ENCODE measurements around the gene SPSB4. TPM values are rescaled to one million over a fixed set of nuclear protein-coding genes. Genes with fewer than 3 reads are reported as not detected.
"Not testable (repeated sequence)": the region's sequence is repeated elsewhere in the genome, so short reads cannot be mapped to it uniquely, and the experiment has no call there.

SPSB4 gene
- total RNA-seq = 5.3 TPM
- long read RNA-seq, transcript SPSB4-201 (3 exons, 2,908 nt) = major isoform, 14 of 23 reads
- long read RNA-seq, partial matches to known transcripts = 8 of 23 reads
- long read RNA-seq, other reads (novel, unspliced or antisense) = 0 of 23 reads

- DNase-seq (peak; percentile 89), ATAC-seq (peak; percentile 91)
- intact Hi-C loops (cut with micrococcal nuclease) = loop anchor here (10.0 kb wide), 1 partner anchor 54 kb away; no protein-coding TSS in a partner anchor
Measured at GRCh38 chr3:141050576-141051442, at the start of gene SPSB4. TSS of gene SPSB4 (plus strand) at chr3:141051347. CDS start at chr3:141066105, 14,758 bp downstream.

DNA sequence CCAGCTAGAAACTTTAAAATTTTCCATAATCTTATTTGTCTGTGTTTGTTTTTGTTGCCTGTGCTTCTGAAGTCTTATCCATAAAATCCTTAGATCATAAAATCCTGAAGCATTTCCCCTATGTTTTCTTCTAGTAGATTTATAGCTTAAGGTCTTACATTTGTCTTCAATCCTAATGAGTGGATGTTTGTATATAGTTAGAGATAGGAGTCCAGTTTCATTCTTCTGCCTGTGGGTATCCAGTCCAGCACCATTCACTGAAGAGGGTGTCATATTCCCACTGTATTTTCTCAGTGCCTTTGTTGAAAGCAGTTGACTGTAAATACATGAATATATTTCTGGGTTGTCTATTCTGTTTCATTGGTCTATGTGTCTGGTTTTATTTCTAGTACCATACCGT is 44.8 kb upstream of the SPSB4 start:
- ATAC-seq = no peak
- intact Hi-C loops (cut with micrococcal nuclease) = no loop called here

GRCh38 chr3:141009496-141009895 is 41.7 kb upstream of the SPSB4 start:
- no peak for DNase-seq
- intact Hi-C loops (cut with micrococcal nuclease) = no loop called here
- ATAC-seq = no peak

More for the DNA sequence above, 44.8 kb upstream of the SPSB4 start:
- no peak for DNase-seq

GRCh38 chr3:141011232-141011996 is 39.7 kb upstream of the SPSB4 start:
- intact Hi-C loops (cut with micrococcal nuclease) = loop anchor here (10.0 kb wide), 1 partner anchor 93 kb away; no protein-coding TSS in a partner anchor
- ATAC-seq = peak; percentile 77

DNA sequence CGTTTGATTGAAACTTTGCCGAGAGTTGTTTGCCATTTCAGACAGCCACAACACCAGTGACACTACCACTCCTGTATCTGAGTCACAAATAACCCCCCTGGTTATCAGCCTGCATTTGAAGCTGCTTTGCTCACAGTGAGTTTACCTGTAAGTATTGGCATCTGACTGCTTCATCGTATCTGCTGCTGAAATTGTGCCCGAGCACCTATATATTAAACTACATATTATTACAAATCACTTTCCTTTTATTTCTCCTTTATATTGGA is 39.2 kb upstream of the SPSB4 start:
- DNase-seq = no peak
- intact Hi-C loops (cut with micrococcal nuclease) = loop anchor here (10.0 kb wide), 1 partner anchor 93 kb away; no protein-coding TSS in a partner anchor
- no peak for ATAC-seq

More at GRCh38 chr3:141011232-141011996, 39.7 kb upstream of the SPSB4 start:
- peak; percentile 90 for DNase-seq

DNA sequence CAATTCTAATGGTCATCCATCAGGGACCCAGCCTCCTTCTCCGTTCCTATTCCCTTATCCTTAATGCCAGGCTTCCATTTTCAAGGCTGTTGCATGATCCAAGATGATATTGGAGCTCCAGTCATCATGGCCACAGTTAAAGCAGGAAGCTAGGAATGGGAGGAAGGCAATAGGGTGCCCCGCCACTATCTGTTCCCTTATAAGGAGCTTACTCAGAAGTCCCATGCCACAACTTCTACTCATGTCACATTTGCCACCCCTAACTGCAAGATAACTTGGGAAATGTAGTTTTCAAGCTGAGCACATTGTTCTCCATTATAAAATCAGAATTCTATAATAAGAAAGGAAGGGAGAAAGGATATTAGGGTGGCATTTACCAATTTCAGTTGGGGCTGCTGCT is 38.6 kb upstream of the SPSB4 start:
- DNase-seq (no peak), ATAC-seq (no peak)
- intact Hi-C loops (cut with micrococcal nuclease) = loop anchor here (10.0 kb wide), 1 partner anchor 92 kb away; no protein-coding TSS in a partner anchor

DNA sequence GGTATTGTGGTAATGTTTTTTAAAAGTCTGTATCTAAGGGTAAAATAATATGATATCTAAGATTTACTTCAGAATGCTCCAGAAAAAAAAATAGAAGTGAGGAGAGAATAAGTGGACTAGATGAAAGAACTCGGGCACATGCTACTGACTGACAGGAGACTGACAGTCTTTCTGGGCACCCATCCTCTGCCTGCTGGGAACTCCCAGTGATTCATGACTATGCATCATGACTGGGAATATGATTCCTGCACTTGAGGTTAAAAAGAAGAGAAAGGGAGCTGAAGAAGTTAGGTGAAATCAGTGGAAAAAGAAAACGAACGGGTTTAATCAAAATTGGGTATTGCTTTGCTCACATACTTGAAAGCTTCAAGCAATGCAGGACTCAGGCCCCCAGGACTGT is 35.7 kb upstream of the SPSB4 start:
- intact Hi-C loops (cut with micrococcal nuclease) = loop anchor here (10.0 kb wide), 1 partner anchor 89 kb away; no protein-coding TSS in a partner anchor
- DNase-seq = no peak
- ATAC-seq = no peak

GRCh38 chr3:141017366-141018322 is 33.5 kb upstream of the SPSB4 start:
- DNase-seq, ATAC-seq: not testable (repeated sequence)
- intact Hi-C loops (cut with micrococcal nuclease) = loop anchor here (10.0 kb wide), 1 partner anchor 87 kb away; no protein-coding TSS in a partner anchor

GRCh38 chr3:141019244-141019643 is 31.9 kb upstream of the SPSB4 start:
- no peak for DNase-seq
- intact Hi-C loops (cut with micrococcal nuclease) = loop anchor here (10.0 kb wide), 1 partner anchor 86 kb away; no protein-coding TSS in a partner anchor
- ATAC-seq = no peak

GRCh38 chr3:141020143-141020830 is 30.9 kb upstream of the SPSB4 start:
- intact Hi-C loops (cut with micrococcal nuclease) = no loop called here
- DNase-seq (no peak), ATAC-seq (no peak)

- intact Hi-C loops (cut with micrococcal nuclease) = no loop called here
- ATAC-seq (no peak), DNase-seq (no peak)
Measured at GRCh38 chr3:141021261-141021660, 29.9 kb upstream of the SPSB4 start.

DNA sequence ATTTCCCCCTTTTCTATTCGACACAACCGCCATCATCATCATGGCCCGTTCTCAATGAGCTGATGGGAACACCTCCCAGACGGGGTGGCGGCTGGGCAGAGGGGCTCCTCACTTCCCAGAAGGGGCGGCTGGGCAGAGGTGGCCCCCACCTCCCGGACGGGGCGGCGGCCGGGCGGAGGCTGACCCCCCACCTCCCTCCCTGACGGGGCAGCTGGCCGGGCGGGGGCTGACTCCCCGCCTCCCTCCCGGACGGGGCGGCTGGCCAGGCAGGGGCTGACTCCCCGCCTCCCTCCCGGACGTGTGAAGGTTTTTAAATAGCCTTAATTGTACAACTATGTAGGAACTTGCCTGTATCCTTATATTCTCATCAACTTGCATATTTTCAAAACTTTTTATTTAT is 20.9 kb upstream of the SPSB4 start:
- ATAC-seq (no peak), DNase-seq (no peak)
- intact Hi-C loops (cut with micrococcal nuclease) = no loop called here

DNA sequence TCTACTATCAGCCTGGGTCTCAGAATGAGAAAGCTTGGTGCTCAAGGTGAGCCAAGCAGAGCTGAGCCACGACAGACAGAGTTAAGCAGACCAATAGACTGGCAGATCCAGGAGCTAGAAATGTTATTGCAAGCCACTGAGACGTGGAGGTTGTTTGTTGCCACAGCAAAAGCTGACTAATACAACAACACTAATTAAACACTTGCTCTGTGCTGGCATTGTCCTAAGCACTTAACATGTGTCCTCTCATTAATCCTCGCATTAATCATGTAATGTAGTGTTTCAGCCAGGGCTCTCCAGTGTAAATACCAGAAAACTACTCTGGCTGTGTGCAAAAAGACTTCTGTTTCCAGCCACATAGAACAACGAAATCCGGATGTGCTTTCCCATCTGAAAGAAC is 11.6 kb upstream of the SPSB4 start:
- DNase-seq = no peak
- no peak for ATAC-seq
- intact Hi-C loops (cut with micrococcal nuclease) = no loop called here

GRCh38 chr3:141044695-141045641 is 6.2 kb upstream of the SPSB4 start:
- intact Hi-C loops (cut with micrococcal nuclease) = no loop called here
- DNase-seq (no peak), ATAC-seq (no peak)

DNA sequence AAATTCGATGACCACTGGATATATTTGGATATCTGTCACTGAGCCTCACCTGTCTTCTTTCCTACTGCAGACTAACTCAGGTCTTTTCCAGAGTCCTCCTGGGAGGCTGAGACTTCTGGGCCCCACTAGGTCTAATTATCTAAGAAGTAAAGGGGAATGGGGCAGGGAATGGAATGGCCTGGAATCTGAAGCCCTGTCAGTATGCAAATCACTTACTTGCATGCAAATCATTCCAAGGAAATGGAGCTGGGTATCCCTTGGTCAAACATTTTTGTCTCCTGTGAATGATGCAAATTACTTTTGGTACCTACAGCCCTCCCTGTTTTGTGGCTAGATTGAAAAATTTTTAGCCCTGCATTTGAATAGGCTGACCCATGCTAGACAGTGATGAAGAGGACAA is 5.3 kb upstream of the SPSB4 start:
- intact Hi-C loops (cut with micrococcal nuclease) = no loop called here
- DNase-seq = no peak
- no peak for ATAC-seq

DNA sequence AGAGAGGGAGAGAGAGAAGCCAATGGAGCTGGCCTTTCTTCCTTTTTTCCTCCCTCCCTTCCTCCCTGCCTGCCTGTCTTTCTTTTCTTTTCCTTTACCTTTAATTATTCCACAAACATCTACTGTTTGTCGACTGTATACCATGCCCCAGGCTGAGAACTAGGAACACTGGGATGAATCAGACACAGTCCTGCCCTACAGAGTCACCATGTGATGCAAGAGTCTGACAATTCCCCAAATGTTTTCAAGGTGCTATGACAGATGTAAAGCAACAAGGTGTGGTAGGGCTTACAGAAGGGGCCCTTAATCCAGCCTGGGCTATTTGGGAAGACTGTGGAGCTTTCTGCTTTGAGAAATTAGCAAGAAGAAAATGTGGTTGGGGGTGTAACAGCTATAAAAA is 4.0 kb upstream of the SPSB4 start:
- intact Hi-C loops (cut with micrococcal nuclease) = no loop called here
- no peak for ATAC-seq
- DNase-seq = no peak

GRCh38 chr3:141049681-141050080 is 1.5 kb upstream of the SPSB4 start:
- intact Hi-C loops (cut with micrococcal nuclease) = loop anchor here (10.0 kb wide), 1 partner anchor 55 kb away; no protein-coding TSS in a partner anchor
- no peak for DNase-seq
- ATAC-seq = no peak

Measured in left ventricle myocardium superior (tissue), 1 donor.